Measurements from ENCODE around the gene MYO1G.
A peak's percentile ranks its signal among the peaks of the same experiment; 100 is the strongest.
"Not testable (repeated sequence)": the region's sequence is repeated elsewhere in the genome, so short reads cannot be mapped to it uniquely, and the experiment has no call there.

MYO1G gene

DNA sequence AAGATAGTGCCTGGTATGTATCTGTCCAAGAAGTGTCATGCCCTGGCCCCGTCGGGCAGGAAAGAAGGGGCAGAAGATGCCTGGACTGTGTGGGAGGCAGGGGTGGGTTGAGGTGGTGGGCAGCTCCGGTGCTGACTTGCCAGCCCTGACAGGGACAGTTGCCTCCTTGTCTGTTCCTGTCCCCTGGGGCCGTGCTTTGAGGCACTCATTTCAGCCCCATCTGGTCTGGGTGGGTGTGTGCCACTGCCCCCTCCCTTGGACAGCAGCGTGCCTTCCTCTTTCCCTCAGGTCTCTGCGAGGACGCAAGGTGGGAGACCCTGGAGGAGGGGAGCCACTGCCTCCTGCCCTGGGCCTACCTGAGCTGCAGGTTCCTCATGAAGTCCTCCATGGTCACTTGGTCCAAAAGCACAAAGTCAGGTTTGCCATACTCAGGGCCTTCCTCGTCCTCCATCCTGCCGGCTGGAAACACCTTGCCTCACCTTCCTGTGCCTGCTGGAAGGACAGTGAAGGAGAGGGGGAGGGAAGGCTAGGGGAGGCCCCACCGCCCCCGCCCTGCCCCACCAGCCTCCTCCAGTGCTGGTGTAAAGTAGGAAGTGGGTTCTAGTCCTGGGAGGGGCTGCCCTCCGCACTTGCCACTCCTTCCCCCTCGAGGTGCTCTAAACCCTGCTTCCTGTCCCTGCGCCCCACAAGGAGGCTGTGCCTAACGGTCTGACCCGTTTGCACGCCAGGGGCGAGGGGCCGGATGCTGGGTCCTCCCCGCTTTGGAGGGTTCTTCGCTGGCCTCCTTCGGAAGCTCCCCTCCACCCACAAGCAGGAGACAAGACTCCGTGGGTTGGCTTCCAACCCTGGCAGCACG, at the start of gene MYO1G:
Gene MYO1G, minus strand, starts transcription at position 505 of the 856 bp plus-strand sequence. Its CDS starts 54 bp downstream, at position 451.
- no peak within 1 kb of the TSS for H3K4me3 ChIP-seq (ENCODE audit: low read length)
- TF ChIP-seq, protein P1, sequence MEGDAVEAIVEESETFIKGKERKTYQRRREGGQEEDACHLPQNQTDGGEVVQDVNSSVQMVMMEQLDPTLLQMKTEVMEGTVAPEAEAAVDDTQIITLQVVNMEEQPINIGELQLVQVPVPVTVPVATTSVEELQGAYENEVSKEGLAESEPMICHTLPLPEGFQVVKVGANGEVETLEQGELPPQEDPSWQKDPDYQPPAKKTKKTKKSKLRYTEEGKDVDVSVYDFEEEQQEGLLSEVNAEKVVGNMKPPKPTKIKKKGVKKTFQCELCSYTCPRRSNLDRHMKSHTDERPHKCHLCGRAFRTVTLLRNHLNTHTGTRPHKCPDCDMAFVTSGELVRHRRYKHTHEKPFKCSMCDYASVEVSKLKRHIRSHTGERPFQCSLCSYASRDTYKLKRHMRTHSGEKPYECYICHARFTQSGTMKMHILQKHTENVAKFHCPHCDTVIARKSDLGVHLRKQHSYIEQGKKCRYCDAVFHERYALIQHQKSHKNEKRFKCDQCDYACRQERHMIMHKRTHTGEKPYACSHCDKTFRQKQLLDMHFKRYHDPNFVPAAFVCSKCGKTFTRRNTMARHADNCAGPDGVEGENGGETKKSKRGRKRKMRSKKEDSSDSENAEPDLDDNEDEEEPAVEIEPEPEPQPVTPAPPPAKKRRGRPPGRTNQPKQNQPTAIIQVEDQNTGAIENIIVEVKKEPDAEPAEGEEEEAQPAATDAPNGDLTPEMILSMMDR (conservative IDR thresholded peaks at IDR 0.05; ENCODE audit: low read length) = no peak
- DNase-seq (ENCODE audit: low read depth) = no peak

DNA sequence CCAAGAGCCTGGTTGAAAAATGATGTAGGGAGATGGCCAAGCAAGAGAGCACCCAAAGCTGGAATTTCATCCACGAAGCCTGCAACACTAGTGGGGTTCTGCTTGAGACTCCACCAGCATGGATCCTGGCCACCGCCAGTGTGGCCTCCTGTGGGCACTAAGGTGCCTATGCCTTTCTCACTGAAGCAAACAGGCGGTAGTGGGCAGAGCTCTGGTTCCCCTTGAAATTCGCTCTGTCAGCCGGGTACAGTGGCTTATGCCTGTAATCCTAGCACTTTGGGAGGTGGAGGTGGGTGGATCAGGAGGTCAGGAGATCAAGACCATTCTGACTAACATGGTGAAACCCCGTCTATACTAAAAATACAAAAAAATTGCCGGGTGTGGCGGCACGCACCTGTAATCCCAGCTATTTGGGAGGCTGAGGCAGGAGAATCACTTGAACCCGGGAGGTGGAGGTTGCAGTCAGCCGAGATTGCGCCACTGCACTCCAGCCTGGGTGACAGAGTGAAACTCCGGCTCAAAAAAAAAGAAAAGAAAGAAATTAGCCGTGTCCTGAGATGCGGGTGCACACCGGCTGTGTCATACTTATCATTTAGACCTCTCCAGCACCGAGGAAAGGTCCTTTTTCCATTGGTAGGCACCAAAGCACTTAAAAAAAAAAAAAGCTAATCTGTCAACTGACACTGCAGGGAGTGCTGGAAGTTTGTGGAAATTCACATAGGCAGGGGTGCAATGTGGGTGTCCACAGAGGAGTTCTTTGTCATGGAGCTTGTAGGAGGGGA, 49.5 kb upstream of the MYO1G start:
- no peak overlapping the region for H3K4me3 ChIP-seq (ENCODE audit: low read length)
- TF ChIP-seq, protein P1 (conservative IDR thresholded peaks at IDR 0.05; ENCODE audit: low read length) = no peak
- DNase-seq (ENCODE audit: low read depth) = no peak

DNA sequence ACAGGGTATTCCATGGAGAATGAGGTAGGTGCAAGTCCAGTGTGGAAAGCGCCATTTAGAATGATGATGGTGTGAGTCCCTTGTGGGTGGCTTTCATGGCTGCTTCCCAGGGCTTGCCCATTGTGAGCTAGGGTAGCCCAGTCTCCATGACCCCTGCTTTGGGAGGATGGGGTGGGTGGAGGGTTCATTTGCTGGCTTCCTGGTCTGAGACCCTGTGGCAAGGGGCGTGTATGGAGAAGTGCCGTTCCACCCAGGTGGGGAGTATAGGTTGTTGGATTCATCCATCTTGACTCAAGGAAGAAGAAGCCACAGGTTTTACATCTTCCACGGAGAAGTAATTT, 48.9 kb upstream of the MYO1G start:
- no peak overlapping the region for H3K4me3 ChIP-seq (ENCODE audit: low read length)
- DNase-seq (ENCODE audit: low read depth) = no peak
- TF ChIP-seq, protein P1 (conservative IDR thresholded peaks at IDR 0.05; ENCODE audit: low read length) = no peak

DNA sequence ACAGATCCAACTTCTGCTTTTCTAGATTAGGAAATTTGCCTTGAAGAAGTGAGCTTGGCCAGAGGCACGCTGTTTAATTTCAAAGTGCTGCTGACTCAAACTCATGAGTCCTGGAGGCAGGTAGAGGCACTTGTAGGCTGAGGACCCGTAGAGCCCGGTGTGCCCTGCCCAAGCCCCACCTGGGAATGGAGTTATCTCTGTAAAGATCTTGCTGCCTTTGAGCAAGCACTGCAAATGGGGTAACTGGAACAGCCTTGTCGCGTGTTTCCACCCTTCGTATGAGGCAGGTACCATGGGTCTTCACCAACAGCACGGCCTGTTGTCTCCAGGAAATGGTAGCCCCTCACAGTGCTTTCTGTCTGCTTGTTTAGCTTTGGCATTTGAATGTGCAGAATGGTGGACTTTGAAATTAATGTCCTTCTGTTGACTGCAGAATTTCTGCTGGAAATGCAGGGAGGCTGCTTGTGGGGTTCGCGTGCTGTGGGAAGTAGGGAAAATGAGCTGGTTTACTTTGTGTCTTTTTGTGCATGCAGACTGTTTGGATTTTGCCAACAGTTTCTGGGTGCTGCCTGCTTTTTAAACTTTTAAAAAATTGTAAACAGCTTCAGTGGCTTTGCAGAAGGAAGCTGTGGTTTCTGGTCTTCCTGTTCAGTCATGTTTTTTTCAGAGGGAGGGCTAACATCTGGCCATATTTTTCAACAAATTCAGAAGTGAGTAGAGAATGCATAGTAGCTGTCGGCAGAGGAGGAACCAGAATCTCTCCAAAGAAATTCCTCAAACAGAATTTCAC, 48.4 kb upstream of the MYO1G start:
- TF ChIP-seq, protein P1 (conservative IDR thresholded peaks at IDR 0.05; ENCODE audit: low read length) = no peak
- no peak overlapping the region for H3K4me3 ChIP-seq (ENCODE audit: low read length)
- peak; percentile 61 for DNase-seq (ENCODE audit: low read depth)

DNA sequence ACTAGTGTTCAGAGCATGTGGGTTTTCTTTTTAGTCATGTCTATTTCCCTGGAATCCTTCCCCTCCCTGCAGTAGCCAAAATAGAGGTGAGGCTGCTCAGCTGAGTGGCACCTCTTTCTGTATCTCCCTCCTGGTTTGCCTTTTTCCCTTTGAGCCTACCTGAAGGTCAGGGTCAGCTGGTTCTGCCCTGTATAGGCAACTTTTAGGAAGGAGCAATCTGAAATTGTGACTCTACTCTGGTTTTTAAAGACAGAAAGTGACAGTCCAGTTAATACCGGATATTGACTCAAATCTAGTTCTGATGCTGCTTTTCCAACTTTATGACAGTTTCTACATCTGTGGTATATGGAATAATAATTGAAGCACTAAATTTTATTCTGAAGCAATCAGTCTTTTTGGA, 47.2 kb upstream of the MYO1G start:
- H3K4me3 ChIP-seq (ENCODE audit: low read length) = no peak overlapping the region
- TF ChIP-seq, protein P1 (conservative IDR thresholded peaks at IDR 0.05; ENCODE audit: low read length) = no peak

DNA sequence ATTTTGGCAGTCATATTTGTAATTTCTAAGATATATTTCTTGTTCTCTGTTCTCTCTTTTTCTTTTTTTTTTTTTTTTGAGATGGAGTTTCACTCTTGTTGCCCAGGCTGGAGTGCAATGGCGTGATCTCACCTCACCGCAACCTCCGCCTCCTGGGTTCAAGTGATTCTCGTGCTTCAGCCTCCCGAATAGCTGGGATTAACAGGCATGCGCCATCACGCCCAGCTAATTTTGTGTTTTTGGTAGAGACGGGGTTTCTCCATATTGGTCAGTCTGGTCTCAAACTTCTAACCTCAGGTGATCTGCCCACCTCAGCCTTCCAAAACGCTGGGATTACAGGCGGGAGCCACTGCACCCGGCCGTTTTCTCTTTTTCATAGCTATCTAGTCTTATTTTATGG, 46.7 kb upstream of the MYO1G start:
- DNase-seq (ENCODE audit: low read depth); H3K4me3 ChIP-seq (ENCODE audit: low read length): not testable (repeated sequence)

More for the DNA sequence above, 47.2 kb upstream of the MYO1G start:
- no peak for DNase-seq (ENCODE audit: low read depth)

DNA sequence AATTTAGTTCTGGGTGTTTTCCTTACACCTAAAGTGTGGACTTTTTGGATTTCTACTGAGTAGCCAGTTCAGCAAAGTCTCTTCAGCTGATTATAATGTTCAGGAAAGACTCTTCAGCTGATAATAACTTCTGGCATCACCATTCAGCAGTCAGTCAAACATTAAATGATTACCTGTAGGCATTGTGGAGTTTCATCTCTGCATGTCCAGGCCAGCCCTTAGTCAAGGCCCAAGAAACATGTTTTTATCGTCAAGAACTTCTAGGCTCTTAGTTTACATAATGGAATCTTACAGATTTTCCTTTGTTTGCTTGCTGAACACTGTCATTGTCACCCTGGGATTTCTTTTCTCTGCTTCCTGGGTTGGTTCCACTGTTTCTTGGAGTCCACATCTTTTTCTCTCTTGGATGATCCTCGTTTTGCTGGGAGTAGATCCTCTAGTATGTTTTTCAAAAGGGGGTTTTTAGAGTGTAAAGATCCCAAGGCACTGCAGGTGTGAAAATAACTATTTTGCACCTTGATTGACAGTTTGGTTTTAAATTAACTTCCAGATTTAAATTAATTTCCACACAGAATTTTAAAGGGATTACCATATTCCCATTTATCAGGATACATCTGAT, 45.4 kb upstream of the MYO1G start:
- no peak for DNase-seq (ENCODE audit: low read depth)
- TF ChIP-seq, protein P1 (conservative IDR thresholded peaks at IDR 0.05; ENCODE audit: low read length) = no peak
- no peak overlapping the region for H3K4me3 ChIP-seq (ENCODE audit: low read length)

Measured in AG10803 (cell line).